A549 treated with ZK216348 at 1 μM for 4 hours (cell line): ENCODE results near the gene GAR1. TPM values are rescaled to one million over a fixed set of nuclear protein-coding genes. Genes with fewer than 3 reads are reported as not detected.

Experiments
- total RNA-seq: library from RNA; stranded (reverse); fragments of 200-300 nt; extraction: Qiagen RNA extraction; gene quantifications from 5 replicates; pipeline ENCODE4 v1.2.3, GENCODE V29; 2022; ENCODE audit warnings: low read depth

The GAR1 gene
- 36.7 to 55.6 TPM (median 43.0 TPM) in 5 replicates for total RNA-seq

GRCh38 chr4:109815151-109816081, at the start of gene GAR1:
TSS of gene GAR1 (plus strand) at chr4:109815762. CDS start at chr4:109816165, 403 bp downstream.

GRCh38 chr4:109801895-109802319, 13.7 kb upstream of the GAR1 start, which contains the start of gene CFI:
TSS of gene CFI (minus strand) at chr4:109801999. CDS start at chr4:109801971, 28 bp downstream.

GRCh38 chr4:109827672-109828071, 12.1 kb downstream of the GAR1 start, which contains the start of gene RRH:
TSS of gene RRH (plus strand) at chr4:109827972. CDS start at chr4:109828028, 56 bp downstream.

GRCh38 chr4:109847896-109848442, 32.4 kb downstream of the GAR1 start, which contains the start of gene LRIT3:
TSS of gene LRIT3 (plus strand) at chr4:109848107. CDS start at chr4:109848202, 95 bp downstream.

Other genes with a start within 250 kb of the GAR1 start
- 14.7 to 18.0 TPM (median 15.3 TPM) in 5 replicates for gene CASP6, start 112.3 kb upstream of the GAR1 start, total RNA-seq
- gene PLA2G12A, start 85.7 kb upstream of the GAR1 start, total RNA-seq: 11.4 to 17.9 TPM (median 12.2 TPM) in 5 replicates
- gene CFI, start 13.8 kb upstream of the GAR1 start, total RNA-seq: 0.48 to 0.85 TPM (median 0.75 TPM) in 5 replicates
- gene RRH, start 12.2 kb downstream of the GAR1 start, total RNA-seq: 0.13 to 0.18 TPM (median 0.15 TPM) in 3 of 5 replicates, not detected in the others
- gene LRIT3, start 32.3 kb downstream of the GAR1 start, total RNA-seq: 0.06 to 0.13 TPM in 2 of 5 replicates, not detected in the others
- 0.09 to 1.3 TPM (median 0.24 TPM) in 5 replicates for gene EGF, start 97.1 kb downstream of the GAR1 start, total RNA-seq